GM19240 (cell line): ENCODE measurements around the gene FKBP10.
"Not testable (repeated sequence)": the region's sequence is repeated elsewhere in the genome, so short reads cannot be mapped to it uniquely, and the experiment has no call there.

ENCODE experiments used
- DNase-seq: peaks from one replicate; pipeline ENCODE4 v3.0.0; 2011; ENCODE audit warnings: low spot score; ENCODE audit not compliant: insufficient read length

FKBP10 gene

GRCh38 chr17:41806685-41807445 lies 5.9 kb upstream of the FKBP10 start:
- no peak for DNase-seq

GRCh38 chr17:41810659-41811548 lies 1.9 kb upstream of the FKBP10 start:
- DNase-seq: no peak

DNA sequence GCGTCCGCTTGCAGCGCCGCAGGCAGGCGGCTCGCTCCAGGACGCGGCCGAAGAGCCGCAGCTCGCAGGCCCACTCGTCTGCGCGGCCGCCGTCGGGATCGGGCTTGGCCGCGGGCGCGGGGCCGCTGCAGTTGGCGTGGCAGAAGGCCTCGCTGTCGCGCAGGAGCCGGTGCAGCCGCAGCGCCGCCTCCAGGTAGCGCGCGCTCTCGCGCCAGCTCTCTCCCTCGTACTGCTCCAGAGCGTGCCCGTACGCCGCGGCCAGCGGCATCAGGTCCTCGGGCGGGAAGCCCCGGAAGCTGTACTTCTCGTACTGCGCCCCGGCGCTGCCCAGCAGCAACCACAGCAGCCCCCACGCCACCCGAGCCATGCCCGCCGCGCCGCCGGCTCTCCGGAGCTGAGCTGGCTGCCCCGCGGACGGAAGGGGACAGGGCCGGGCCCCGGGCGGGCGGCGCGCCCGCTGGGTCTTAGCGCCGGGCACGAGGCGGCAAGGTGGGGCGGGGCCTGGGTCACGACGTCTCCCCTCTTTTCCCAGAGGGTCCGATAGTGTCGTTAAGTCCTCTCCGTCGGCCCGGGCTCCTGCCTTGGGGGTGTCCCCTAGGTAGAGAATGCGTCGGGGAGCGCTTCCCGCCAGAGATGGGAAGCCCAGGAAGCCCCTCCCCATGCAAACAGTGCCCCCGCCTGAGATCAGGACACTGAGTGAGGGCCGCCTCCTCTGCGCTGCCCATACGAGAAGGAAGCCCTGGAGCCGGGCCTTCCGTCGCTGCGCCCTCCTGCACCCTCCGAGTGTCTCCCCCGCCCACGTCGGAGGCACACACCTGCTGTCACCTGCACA lies 1.0 kb upstream of the FKBP10 start, which contains the start of gene P3H4:
Gene P3H4, minus strand, starts transcription at position 401 of the 832 bp plus-strand sequence. Its CDS starts 34 bp downstream, at position 367.
- DNase-seq: peak; percentile 67

GRCh38 chr17:41813152-41813680 lies 412 bp downstream of the FKBP10 start:
- DNase-seq: no peak

DNA sequence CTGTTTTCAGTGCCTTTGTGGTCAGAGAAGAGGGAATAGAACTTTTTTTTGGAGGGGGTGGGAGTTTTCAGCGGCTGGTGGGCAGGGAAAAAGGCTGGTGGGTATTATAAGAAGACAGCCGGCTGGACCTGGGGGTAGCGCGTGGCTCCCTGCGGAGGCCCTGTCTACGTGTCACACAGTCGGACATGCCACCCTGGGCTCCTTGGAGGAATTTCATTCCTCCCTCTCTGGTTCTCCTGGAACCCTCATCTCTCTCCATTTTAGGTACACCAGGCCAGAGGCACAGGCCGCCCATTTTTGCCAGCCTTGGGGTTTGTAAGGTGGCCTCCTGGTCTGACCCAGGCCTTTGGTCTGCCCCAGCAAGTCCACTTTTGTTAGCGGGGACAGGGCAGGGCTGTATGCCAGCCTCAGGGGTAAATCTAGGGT lies 908 bp downstream of the FKBP10 start:
- no peak for DNase-seq

- no peak for DNase-seq
Observed at GRCh38 chr17:41814195-41814594, 1.4 kb downstream of the FKBP10 start.

DNA sequence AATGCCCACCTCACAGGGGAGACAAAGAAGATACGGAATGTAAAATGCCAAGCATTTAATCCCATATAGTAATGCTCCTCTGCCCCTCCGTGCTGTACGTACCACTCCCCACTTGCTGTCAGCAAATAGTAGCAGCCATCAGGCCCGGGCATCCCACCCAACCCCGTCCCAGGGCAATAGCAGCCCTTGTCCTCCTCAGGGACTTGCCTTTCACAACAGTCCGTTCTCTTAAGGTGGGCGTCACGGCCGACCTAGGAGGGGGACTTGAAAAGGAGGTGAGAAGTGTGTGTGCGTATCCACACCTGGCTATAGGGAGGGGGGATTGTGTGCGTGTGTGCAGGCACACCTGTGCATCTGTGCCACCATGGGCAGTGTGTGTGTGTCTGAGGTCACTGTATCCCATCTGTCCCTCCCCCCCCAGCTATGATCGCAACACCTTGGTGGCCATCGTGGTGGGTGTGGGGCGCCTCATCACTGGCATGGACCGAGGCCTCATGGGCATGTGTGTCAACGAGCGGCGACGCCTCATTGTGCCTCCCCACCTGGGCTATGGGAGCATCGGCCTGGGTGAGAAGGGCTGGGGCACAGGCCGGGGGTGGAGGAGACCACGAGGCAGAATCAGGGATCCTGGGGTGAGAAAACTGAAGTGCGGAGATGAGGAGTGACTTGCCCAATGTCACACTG lies 4.0 kb downstream of the FKBP10 start:
- no peak for DNase-seq

DNA sequence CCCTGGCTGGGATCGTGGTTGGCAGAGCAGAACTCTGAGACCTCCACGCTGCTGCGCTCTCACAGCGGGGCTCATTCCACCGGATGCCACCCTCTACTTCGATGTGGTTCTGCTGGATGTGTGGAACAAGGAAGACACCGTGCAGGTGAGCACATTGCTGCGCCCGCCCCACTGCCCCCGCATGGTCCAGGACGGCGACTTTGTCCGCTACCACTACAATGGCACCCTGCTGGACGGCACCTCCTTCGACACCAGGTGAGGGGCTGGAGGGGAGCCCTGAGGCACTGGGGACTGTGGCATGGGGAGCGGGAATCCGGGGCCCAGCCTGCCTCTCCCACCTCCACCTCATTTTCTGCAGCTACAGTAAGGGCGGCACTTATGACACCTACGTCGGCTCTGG lies 5.2 kb downstream of the FKBP10 start:
- no peak for DNase-seq

DNA sequence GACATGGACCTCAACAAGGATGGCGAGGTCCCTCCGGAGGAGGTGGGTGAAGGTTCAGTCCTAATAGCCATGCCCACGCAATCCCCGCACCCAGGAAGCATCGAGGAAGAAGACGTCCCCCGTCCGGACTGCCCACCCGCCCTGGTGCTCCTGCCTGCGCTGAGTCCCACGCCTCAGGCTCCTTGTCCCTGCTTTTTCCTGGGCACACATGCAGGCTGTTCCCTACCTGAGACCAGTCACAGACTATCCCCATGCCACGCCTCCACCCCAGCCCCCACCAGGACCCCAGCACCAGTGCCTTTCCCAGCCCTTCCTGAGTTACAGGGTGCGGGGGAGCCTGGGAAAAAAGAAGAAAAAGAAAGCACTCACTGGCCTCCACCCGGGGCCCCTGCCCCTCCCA lies 9.0 kb downstream of the FKBP10 start:
- no peak for DNase-seq

- DNase-seq: no peak
Observed at GRCh38 chr17:41822216-41823140, 9.7 kb downstream of the FKBP10 start.

GRCh38 chr17:41823141-41823524 lies 10.3 kb downstream of the FKBP10 start:
- DNase-seq: no peak

GRCh38 chr17:41823580-41823979 lies 10.8 kb downstream of the FKBP10 start:
- DNase-seq: no peak

- DNase-seq: no peak
Observed at GRCh38 chr17:41824086-41824485, 11.3 kb downstream of the FKBP10 start.

DNA sequence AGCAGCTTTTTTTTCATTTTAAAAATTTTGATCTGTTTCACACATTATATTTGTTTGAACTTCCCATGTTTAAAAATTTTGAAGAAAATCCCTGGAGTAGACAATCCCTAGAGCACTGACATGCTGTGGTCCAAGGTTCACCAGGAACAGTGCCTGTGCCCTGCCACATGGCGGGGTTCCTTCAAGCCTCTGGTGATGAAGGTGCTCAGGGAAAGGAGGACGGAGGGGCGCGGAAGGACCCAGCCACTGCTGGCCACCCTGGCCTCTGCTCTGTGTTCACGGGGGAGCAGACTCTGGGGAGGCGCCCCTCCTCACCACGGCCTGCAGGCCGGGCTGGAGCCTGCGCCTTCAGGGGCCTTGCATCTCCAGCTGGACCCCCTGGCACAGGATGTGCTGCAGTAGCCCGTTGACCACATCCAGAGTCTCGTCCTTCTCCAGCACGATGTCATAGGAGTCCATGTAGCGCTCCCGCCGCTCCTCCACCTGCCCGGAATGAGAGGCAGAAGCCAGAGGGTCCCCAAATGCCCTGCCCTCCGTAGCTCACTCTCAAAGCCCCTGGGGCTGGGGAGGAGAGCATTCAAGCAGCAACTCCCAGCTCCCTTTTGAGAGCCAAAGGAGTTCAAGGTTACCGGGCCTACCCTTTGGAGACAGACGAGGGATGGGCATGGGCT lies 12.5 kb downstream of the FKBP10 start:
- DNase-seq: no peak

DNA sequence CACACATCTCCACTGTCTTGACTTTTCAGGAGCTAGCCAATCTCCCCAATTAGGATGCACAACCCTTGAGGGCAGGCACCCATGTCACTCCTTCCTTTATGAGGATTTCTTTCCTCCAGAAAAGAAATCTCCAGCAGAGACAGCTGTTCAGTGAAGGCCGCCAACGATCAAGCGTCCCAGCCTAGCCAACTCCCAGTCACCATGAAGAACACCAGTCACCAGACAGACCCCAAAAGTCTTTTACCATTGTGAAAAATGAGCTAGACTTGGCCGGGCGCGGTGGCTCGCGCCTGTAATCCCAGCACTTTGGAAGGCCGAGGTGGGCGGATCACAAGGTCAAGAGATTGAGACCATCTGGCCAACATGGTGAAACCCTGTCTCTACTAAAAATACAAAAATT lies 17.2 kb downstream of the FKBP10 start:
- not testable (repeated sequence) for DNase-seq

DNA sequence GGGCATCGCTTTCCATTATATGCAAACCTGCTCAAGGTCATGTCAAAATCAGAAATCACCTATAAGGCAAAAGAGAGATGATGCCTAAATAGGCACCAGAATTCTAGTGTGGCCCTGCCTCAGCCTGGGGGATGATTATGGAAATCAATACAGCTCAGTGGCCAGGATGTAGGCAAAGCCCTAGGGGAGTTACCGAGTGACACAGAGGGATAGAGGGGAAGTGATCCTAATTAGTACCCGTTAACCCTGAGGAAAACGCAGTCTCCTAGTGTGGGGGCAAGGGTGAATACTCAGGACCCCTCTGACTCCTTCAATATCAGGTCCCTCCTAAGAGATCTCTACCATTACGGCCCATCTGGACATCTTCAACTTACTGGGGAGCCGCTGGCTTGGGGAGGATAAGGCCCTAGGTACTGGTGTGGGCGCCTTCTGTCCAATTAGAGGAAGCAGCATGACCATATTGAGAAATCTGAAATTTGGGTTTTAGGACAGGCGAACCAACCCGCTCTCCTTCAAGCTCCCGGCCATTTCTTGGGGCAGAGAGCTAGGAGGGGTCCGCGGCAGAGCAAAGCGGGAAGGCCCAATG lies 22.5 kb downstream of the FKBP10 start:
- peak; percentile 39 for DNase-seq

DNA sequence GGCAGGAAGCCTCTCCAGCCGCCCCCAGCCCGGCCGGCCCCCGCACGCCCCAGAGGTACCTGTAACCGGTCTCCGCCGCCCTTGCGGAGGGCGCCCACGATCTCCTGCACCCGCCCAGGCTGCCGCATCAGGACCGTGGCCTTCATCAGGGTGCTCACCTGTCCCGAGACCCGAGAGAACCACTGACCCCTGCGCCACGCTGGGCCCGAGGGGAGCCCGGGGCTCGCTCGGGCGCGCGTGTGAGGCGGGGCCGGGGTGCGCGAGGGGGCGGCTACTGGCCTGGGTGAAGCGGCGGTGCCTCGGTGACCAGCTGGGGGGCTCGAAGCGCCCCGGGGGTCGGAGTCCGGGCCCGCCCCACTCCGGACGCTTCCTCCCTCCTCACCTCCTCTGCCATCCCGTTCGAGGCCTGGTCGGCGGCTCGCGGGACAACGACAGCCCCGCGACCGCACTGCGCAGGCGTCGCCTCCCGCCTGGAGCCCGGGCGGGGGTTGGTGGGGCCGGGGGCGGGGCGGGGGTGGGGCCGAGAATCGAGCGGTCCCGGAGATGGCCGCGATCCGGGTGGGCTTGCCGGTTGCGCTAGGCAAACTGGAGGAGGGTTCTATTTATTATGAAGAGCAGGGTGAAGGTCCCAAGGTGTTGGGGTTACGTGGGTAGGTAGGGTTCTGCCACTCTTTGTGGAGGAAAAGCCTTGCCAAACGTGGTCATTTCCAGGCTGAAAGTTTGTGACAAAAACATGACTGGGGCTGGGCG lies 23.2 kb downstream of the FKBP10 start, which contains the start of gene NT5C3B:
Gene NT5C3B, minus strand, starts transcription at position 433 of the 750 bp plus-strand sequence. Its CDS starts 39 bp downstream, at position 394.
- peak; percentile 51 for DNase-seq
